Fibroblast of the aortic adventitia (primary cell): ENCODE results near the gene ZFP92. TPM values are rescaled to one million over a fixed set of nuclear protein-coding genes. Genes with fewer than 3 reads are reported as not detected.

Experiments used
- DNase-seq: peaks from one replicate; pipeline ENCODE4 v3.0.0-alpha.2; 2010; ENCODE audit warnings: low read depth
- H3K4me3 ChIP-seq: 2 replicates; pipeline ENCODE4 v1.5.1; 2011; ENCODE audit warnings: low read depth, mild to moderate bottlenecking, control low read depth, low read length, moderate library complexity
- total RNA-seq: library from RNA; depleted of rRNA; stranded (reverse); fragments of >200 nt; gene quantifications from 2 replicates; pipeline ENCODE4 v1.2.3, GENCODE V29; 2012; ENCODE audit warnings: low replicate concordance
- TF ChIP-seq, protein P1 (sequence below): IDR thresholded peaks from 2 replicates; pipeline ENCODE4 v1.5.1; 2011; ENCODE audit warnings: mild to moderate bottlenecking, low read length, control low read depth, inconsistent platforms; ENCODE audit not compliant: insufficient read depth

ZFP92 gene
- total RNA-seq, 1 donor, result not detected

DNA sequence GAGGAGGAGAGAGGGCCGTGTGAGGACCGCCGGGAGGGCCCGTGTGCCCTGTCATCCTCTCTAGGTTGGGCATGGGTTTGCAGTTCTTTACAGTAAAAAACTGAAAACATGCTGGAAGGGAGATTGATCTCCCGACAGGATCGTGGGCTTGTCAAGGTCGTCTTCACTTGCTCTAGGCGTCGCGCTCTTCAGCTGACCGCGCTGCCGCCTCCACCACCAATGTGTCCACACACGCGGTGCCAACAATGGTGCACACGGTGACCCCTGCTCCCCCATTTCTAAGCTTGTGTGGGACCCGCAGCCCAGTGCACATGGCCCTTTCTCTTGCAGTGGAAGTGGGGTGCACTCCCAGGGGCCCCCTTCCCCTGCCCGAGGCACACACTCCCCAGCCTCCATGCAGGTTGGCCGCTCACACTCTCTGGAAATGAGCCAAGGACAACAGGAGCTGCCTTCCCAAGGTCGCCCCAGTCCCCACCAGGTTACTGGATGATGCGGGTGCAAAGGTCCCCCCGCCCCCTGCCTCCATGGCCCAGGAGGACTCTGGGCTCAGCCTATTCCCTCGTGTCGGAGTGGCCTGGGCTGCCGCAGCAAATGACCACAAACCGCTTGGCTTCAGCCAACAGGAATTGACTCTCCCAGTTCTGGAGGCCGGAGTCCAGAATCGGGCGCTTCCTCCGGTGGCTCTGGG, 1.7 kb upstream of the ZFP92 start:
- H3K4me3 ChIP-seq, result no peak overlapping the region
- TF ChIP-seq, protein P1, sequence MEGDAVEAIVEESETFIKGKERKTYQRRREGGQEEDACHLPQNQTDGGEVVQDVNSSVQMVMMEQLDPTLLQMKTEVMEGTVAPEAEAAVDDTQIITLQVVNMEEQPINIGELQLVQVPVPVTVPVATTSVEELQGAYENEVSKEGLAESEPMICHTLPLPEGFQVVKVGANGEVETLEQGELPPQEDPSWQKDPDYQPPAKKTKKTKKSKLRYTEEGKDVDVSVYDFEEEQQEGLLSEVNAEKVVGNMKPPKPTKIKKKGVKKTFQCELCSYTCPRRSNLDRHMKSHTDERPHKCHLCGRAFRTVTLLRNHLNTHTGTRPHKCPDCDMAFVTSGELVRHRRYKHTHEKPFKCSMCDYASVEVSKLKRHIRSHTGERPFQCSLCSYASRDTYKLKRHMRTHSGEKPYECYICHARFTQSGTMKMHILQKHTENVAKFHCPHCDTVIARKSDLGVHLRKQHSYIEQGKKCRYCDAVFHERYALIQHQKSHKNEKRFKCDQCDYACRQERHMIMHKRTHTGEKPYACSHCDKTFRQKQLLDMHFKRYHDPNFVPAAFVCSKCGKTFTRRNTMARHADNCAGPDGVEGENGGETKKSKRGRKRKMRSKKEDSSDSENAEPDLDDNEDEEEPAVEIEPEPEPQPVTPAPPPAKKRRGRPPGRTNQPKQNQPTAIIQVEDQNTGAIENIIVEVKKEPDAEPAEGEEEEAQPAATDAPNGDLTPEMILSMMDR, result no peak
- no peak for DNase-seq

DNA sequence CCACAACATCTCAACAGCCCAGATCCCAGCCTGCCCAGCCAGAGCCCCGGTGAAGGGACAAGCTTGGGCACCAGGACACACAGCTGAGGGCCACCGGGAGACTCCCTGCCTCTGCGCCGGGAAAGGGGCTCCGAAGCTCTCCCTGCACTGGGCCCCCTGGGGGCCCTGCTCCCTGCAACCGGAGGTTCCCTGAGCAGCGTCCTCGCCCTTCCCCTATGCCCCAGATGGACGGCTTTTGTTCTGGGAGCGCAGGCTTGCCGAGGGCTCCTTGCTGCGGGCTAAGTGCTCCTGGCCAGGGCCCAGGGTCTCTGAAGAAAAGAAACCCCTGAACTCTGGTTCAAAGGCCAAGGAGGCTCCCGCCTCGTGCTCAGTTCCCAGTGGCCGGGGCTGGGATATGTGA, 899 bp upstream of the ZFP92 start:
- TF ChIP-seq, protein P1, result no peak
- no peak overlapping the region for H3K4me3 ChIP-seq
- no peak for DNase-seq

DNA sequence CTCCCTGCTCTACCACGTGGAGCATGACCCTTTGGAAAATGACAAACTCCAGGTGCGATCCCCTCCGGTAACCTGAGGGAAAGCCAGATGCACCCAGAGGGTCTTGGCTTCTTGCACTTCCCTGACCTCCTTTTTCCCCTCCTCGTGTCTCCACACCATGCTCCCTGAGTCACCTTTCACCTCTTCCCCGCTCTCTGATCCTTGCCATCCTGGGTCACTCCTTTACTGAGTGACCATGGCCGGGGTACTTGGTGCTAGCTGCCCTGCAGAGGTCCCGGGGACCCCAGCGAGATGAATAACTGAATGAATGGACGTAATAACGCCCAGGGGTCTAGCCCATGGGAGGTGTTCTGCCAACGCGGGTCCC, 401 bp upstream of the ZFP92 start:
- no peak overlapping the region for H3K4me3 ChIP-seq
- DNase-seq, result no peak
- TF ChIP-seq, protein P1, result no peak

DNA sequence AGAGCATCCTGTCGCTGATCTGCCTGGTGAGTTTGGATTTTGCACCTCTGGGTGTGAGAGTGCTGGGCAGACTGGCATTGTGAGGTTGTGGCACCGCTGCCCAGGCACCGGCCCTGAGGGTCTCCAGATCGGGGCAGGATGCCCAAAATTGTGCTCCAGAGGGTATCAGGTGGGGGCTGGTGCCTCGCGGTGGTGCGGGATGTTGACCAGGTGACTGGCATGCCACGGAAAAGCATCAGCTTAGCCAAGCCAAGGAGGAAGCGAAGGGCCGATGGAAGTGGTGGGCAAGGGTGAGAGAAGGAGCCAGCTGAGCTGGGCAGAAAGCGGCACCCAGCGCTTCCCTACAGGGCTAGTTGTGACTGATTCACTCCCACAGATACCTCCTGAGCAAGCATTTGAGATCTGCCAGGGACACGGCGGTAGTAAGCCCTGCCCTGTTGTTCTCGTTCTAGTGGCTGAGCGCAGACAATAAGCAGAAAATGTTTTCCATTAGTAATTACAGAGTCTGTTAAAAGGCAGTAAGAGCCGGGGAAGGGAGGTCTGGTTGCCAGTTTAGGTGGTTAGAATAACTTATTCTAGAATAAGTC, 809 bp downstream of the ZFP92 start:
- DNase-seq, result no peak
- TF ChIP-seq, protein P1, result no peak
- H3K4me3 ChIP-seq, result no peak overlapping the region

DNA sequence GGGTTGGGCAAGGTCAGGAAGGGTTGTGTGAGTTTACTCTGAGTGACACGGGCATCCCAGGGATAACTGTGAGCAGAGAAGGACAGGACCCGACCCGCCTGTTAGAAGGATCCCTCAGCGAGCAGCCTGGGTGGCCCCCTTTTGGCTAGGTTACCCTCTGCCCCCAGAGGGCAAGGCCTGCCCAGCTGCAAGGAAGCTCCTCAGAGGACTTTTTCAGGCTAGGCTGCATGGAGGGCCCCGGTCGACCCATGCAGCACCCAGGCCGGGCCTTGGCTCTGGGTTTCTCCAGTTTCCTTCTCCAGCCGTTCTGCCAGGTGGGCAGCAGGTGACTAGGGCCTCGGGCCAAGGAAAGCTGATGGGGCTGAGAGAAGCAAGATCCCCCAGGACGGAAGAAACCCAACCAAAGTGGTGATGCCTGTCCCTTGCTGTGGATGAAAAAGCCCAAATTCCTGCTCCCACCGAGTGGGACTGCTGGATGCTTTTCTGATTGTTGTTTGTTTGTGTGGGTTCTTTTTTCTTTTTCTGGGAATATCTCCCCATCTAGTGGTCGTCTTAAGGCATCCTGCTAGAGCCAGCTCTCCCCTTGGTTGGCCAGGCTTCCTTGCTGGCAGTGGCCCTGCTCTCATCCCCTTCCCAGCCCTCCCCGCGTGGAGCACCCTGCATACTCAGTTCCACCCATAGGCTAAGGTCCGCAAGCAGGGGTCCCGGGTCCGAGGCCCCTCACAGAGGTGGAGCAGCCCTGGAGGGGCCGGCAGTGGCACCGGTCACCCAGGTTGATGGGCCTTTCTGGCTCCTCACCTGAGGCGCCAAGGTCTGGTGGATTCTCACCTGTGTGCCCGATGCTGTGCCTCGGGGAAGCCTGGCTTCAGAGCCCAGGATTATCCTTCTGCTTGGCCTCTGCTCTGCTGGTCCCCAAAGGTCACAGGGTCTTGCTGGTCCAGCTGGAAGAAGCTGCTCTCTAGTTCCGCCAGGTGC, 1.8 kb downstream of the ZFP92 start:
- TF ChIP-seq, protein P1, result no peak
- DNase-seq, result no peak
- no peak overlapping the region for H3K4me3 ChIP-seq

DNA sequence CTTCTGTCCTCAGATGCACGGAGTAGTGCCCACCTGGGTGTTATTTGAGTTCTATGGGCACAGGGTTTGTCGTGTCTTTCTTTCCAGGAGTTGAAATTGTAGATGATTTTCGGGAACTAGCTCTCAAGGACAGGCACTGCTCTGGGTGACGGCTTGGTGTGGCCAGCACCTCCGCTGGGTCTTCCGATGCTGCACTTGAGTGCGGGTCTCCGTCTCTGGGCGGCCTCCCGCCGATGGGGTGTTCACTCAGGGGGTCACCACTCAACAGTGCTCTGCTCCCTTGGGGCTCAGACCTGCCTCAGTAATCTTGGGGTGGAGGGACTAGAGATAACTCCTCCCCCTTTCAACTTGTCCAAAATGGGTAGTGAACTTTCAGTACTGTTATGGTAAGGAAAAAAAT, 2.5 kb downstream of the ZFP92 start:
- DNase-seq, result no peak
- TF ChIP-seq, protein P1, result no peak
- H3K4me3 ChIP-seq, result no peak overlapping the region
